Spleen (tissue), 11 donors: ENCODE measurements around the gene RGS8. TPM values are rescaled to one million over a fixed set of nuclear protein-coding genes. Genes with fewer than 3 reads are reported as not detected.

Source experiments
- DNase-seq: peaks from one replicate; pipeline ENCODE4 v3.0.0-alpha.2; 2020
- H3K27ac ChIP-seq, 8 donors: fragments of 200-600 bp; sonication (generic) in 7 of 8; 1 replicate in 4 of 8; 2 replicates in 4 of 8; pipeline versions ENCODE4 v1.5.0 to v1.8.0; 2016 to 2021; ENCODE audit warnings: inconsistent platforms in 4 of 8, mild to moderate bottlenecking in 4 of 8, moderate library complexity in 1 of 8
- H3K27me3 ChIP-seq, 7 donors: fragments of 200-600 bp; sonication (generic) in 6 of 7; replicated peaks in 1 of 7; 1 replicate in 4 of 7; 2 replicates in 3 of 7; pipeline versions ENCODE4 v1.5.0 to v1.8.0; 2016 to 2021; ENCODE audit warnings: inconsistent platforms in 3 of 7, mild to moderate bottlenecking in 1 of 7
- H3K36me3 ChIP-seq, 6 donors: fragments of 200-600 bp; sonication (generic) in 5 of 6; 1 replicate in 4 of 6; 2 replicates in 2 of 6; pipeline versions ENCODE4 v1.5.0 to v1.8.0; 2016 to 2021; ENCODE audit warnings: inconsistent platforms in 2 of 6
- H3K4me1 ChIP-seq, 6 donors: fragments of 200-600 bp; sonication (generic) in 5 of 6; 1 replicate in 3 of 6; 2 replicates in 3 of 6; pipeline versions ENCODE4 v1.5.0 to v1.8.0; 2016 to 2021; ENCODE audit warnings: inconsistent platforms in 3 of 6
- H3K4me3 ChIP-seq, 8 donors: fragments of 200-600 bp; sonication (generic) in 7 of 8; 1 replicate in 4 of 8; 2 replicates in 4 of 8; pipeline versions ENCODE4 v1.5.0 to v1.8.0; 2016 to 2021; ENCODE audit warnings: inconsistent platforms in 4 of 8, mild to moderate bottlenecking in 4 of 8, moderate library complexity in 2 of 8
- H3K9me3 ChIP-seq, 8 donors: fragments of 200-600 bp; sonication (generic) in 7 of 8; 1 replicate in 4 of 8; 2 replicates in 4 of 8; pipeline versions ENCODE4 v1.5.0 to v1.8.0; 2016 to 2021; ENCODE audit warnings: inconsistent platforms in 4 of 8
- CTCF ChIP-seq, 11 experiments: fragments of 200-600 bp in 7 of 11; fragments of 450-650 bp in 4 of 11; sonication (generic) in 4 of 11; IDR thresholded peaks in 8 of 11; conservative IDR thresholded peaks in 3 of 11; 1 replicate in 7 of 11; 2 replicates in 4 of 11; pipeline versions ENCODE4 v1.4.0 to v1.8.0; 2016 to 2021; ENCODE audit warnings: antibody characterized with exemption in 11 of 11, inconsistent platforms in 4 of 11, mild to moderate bottlenecking in 1 of 11
- POLR2A ChIP-seq, 3 donors: fragments of 450-650 bp; IDR thresholded peaks; one replicate each; pipeline ENCODE4 v1.5.1; 2017; ENCODE audit warnings: antibody characterized with exemption in 3 of 3, mild to moderate bottlenecking in 1 of 3
- POLR2AphosphoS5 ChIP-seq, 3 donors: sonication (generic); formaldehyde crosslinking; IDR thresholded peaks; one replicate each; pipeline ENCODE4 v1.5.1; 2017; ENCODE audit warnings: antibody characterized with exemption in 3 of 3
- WGBS, 5 donors: extraction: QIAGEN DNeasy Blood & Tissue Kit in 3 of 5; methylation state at CpG; one replicate each; pipeline versions ENCODE4 v1.1.5 to v1.1.7; 2013 to 2018; 5-methylcytosine and 5-hydroxymethylcytosine counted together
- intact Hi-C: fragments of 100-400 bp; cut with DNase I; formaldehyde crosslinking; loops from one replicate; pipeline ENCODE4 v1.15.0; 2023; ENCODE audit warnings: low total_unique reads
- polyA plus RNA-seq, 3 donors: library from polyadenylated mRNA; stranded (reverse); fragments of 200-250 nt; gene quantifications; one replicate each; pipeline ENCODE4 v1.2.1, GENCODE V29; 2013
- total RNA-seq, 7 donors: library from RNA; depleted of rRNA in 3 of 7; stranded (reverse); fragments of >200 nt in 3 of 7; fragmentation: NEBNext Ultra II Directional in 4 of 7; extraction: Animal tissue kit (Norgen Biotek cat#: 25700) in 4 of 7; gene quantifications; one replicate each; pipeline versions ENCODE4 v1.1.0 to v1.2.1, GENCODE V29; 2016 to 2021
- donor health status: healthy with polysubstance abuse.
- donor health status: DM: no; HTN: no; CAD: no; lungs with moderate emphysema.
- donor health status: DM: no; HTN: no; CAD: no.
- donor health status: Bipolar disorder and iron deficiency.
- donor health status: healthy.
- donor health status: DM: no; HTN: no; CAD: no.
- donor health status: DM: yes; HTN: yes; CAD: no.

The RGS8 gene
- total and polyA plus RNA-seq, 10 donors: 0.09 to 0.11 TPM; not detected in 8

- peaks cover 5 to 18% (median 9%) of the 10 kb centered on the region in 6 donors for H3K4me1 ChIP-seq
- peaks cover 0 to 10% (median 0%) of the 10 kb centered on the region in 7 donors for H3K27me3 ChIP-seq
- H3K27ac ChIP-seq: peak overlapping the region in 1 of 8 donors; percentile 20
- no peak overlapping the region for H3K4me3 ChIP-seq
- intact Hi-C loops: no loop called here
- DNase-seq: no peak
- H3K9me3 ChIP-seq: no peaks in the 10 kb centered on the region
- TF ChIP-seq POLR2AphosphoS5 (IDR thresholded peaks at IDR 0.05) (no peak), POLR2A (IDR thresholded peaks at IDR 0.05) (no peak), CTCF (IDR thresholded peaks at IDR 0.05 in 8 of 11, conservative IDR thresholded peaks at IDR 0.05 in 3 of 11) (no peak)
- no peaks in the 10 kb centered on the region for H3K36me3 ChIP-seq
- 57 to 68% (median 65%) methylated on average over 4 of the region's 4 CpGs for WGBS, 5 donors
Measured at GRCh38 chr1:182676274-182676673, 8.1 kb downstream of the RGS8 start.

- no peak overlapping the region for H3K4me3 ChIP-seq
- H3K9me3 ChIP-seq: no peaks in the 10 kb centered on the region
- no peak for DNase-seq
- H3K27me3 ChIP-seq: peaks cover 0 to 8% (median 0%) of the 10 kb centered on the region in 7 donors
- WGBS, 5 donors: 71 to 87% (median 82%) methylated on average over 8 of the region's 8 CpGs
- TF ChIP-seq CTCF (IDR thresholded peaks at IDR 0.05 in 8 of 11, conservative IDR thresholded peaks at IDR 0.05 in 3 of 11): no peak
- no peak for TF ChIP-seq POLR2A (IDR thresholded peaks at IDR 0.05)
- TF ChIP-seq POLR2AphosphoS5 (IDR thresholded peaks at IDR 0.05): no peak
- no peaks in the 10 kb centered on the region for H3K36me3 ChIP-seq
- H3K4me1 ChIP-seq: peaks cover 5 to 18% (median 9%) of the 10 kb centered on the region in 6 donors
- intact Hi-C loops: no loop called here
- H3K27ac ChIP-seq: no peak overlapping the region
Measured at GRCh38 chr1:182674346-182675246, 9.8 kb downstream of the RGS8 start.

- Histone ChIP-seq H3K27me3 (peaks cover 0 to 8% (median 0%) of the 10 kb centered on the region in 7 donors), H3K27ac (no peak overlapping the region), H3K4me1 (peaks cover 0 to 16% (median 5%) of the 10 kb centered on the region in 6 donors), H3K4me3 (no peak overlapping the region), H3K36me3 (no peaks in the 10 kb centered on the region), H3K9me3 (no peaks in the 10 kb centered on the region)
- WGBS, 5 donors: 49 to 55% (median 51%) methylated on average over 1 of the region's 1 CpG
- intact Hi-C loops: no loop called here
- no peak for DNase-seq
- no peak for TF ChIP-seq CTCF (IDR thresholded peaks at IDR 0.05 in 8 of 11, conservative IDR thresholded peaks at IDR 0.05 in 3 of 11)
- TF ChIP-seq POLR2AphosphoS5 (IDR thresholded peaks at IDR 0.05): no peak
- TF ChIP-seq POLR2A (IDR thresholded peaks at IDR 0.05): no peak
Measured at GRCh38 chr1:182672487-182672836, 11.9 kb downstream of the RGS8 start.

- peaks cover 0 to 8% (median 0%) of the 10 kb centered on the region in 7 donors for H3K27me3 ChIP-seq
- intact Hi-C loops: no loop called here
- peaks cover 0 to 10% (median under 1%) of the 10 kb centered on the region in 6 donors for H3K4me1 ChIP-seq
- H3K9me3 ChIP-seq: no peaks in the 10 kb centered on the region
- WGBS, 5 donors: 54 to 61% (median 59%) methylated on average over 12 of the region's 12 CpGs
- H3K27ac ChIP-seq: no peak overlapping the region
- H3K36me3 ChIP-seq: no peaks in the 10 kb centered on the region
- DNase-seq: no peak
- no peak overlapping the region for H3K4me3 ChIP-seq
- no peak for TF ChIP-seq POLR2A (IDR thresholded peaks at IDR 0.05)
- TF ChIP-seq POLR2AphosphoS5 (IDR thresholded peaks at IDR 0.05): no peak
- TF ChIP-seq CTCF (IDR thresholded peaks at IDR 0.05 in 8 of 11, conservative IDR thresholded peaks at IDR 0.05 in 3 of 11): no peak
Measured at GRCh38 chr1:182671750-182672486, 12.5 kb downstream of the RGS8 start.
